HepG2 (cell line): ENCODE measurements around the gene TXNRD1.

Experiments
- BHLHE40 ChIP-seq: IDR thresholded peaks from 2 replicates; pipeline ENCODE4 v1.6.1; 2011; ENCODE audit warnings: low read length, improper control_type of control experiment
- BRF2 ChIP-seq: sonication (generic); formaldehyde crosslinking; IDR thresholded peaks from 2 replicates; pipeline ENCODE4 v1.8.1; 2022; ENCODE audit warnings: mild to moderate bottlenecking, missing genetic modification reagents
- CC2D1A ChIP-seq: sonication (generic); formaldehyde crosslinking; IDR thresholded peaks from 2 replicates; pipeline ENCODE4 v1.8.1; 2023; ENCODE audit warnings: mild to moderate bottlenecking, missing genetic modification reagents
- CTCF ChIP-seq: sonication (generic); formaldehyde crosslinking; IDR thresholded peaks from 2 replicates; pipeline ENCODE4 v1.5.0; 2020; ENCODE audit warnings: mild to moderate bottlenecking, missing genetic modification reagents, moderate library complexity
- FLYWCH1 ChIP-seq: sonication (generic); formaldehyde crosslinking; IDR thresholded peaks from 2 replicates; pipeline ENCODE4 v1.8.1; 2023; ENCODE audit warnings: mild to moderate bottlenecking, missing genetic modification reagents
- GTF2F1 ChIP-seq: fragments of 150-350 bp; IDR thresholded peaks from 2 replicates; pipeline ENCODE4 v1.6.1; 2014; ENCODE audit warnings: low read length
- HMG20A ChIP-seq: IDR thresholded peaks from 2 replicates; pipeline ENCODE4 v1.6.1; 2016; ENCODE audit warnings: borderline replicate concordance
- PHF5A ChIP-seq: IDR thresholded peaks from one replicate; pipeline ENCODE4 v1.6.1; 2018; ENCODE audit warnings: low read depth, missing genetic modification reagents; ENCODE audit not compliant: unreplicated experiment
- POLR2AphosphoS5 ChIP-seq: IDR thresholded peaks from 2 replicates; pipeline ENCODE4 v1.6.1; 2012; ENCODE audit warnings: low read depth, low read length
- ZNF296 ChIP-seq: sonication (generic); formaldehyde crosslinking; conservative IDR thresholded peaks from 2 replicates; pipeline ENCODE4 v1.5.0; 2020; ENCODE audit warnings: mild to moderate bottlenecking, missing genetic modification reagents
- ZNF460 ChIP-seq: sonication (generic); formaldehyde crosslinking; IDR thresholded peaks from 2 replicates; pipeline ENCODE4 v1.5.1; 2020; ENCODE audit warnings: missing genetic modification reagents, mild to moderate bottlenecking, borderline replicate concordance
- ZNF605 ChIP-seq: sonication (generic); formaldehyde crosslinking; IDR thresholded peaks from 2 replicates; pipeline ENCODE4 v1.8.0; 2022; ENCODE audit warnings: mild to moderate bottlenecking, missing genetic modification reagents
- ZNF691 ChIP-seq: sonication (generic); formaldehyde crosslinking; IDR thresholded peaks from 2 replicates; pipeline ENCODE4 v1.4.0; 2020; ENCODE audit warnings: missing genetic modification reagents, low read depth, mild to moderate bottlenecking, borderline replicate concordance
- ZNF770 ChIP-seq: sonication (generic); formaldehyde crosslinking; IDR thresholded peaks from 2 replicates; pipeline ENCODE4 v1.5.0; 2020; ENCODE audit warnings: mild to moderate bottlenecking, missing genetic modification reagents

GRCh38 chr12:104381731-104382480 is 166.3 kb downstream of the TXNRD1 start:
- no peak for TF ChIP-seq BRF2
- TF ChIP-seq ZNF296 (CRISPR knock-in tag) = no peak
- TF ChIP-seq FLYWCH1 (CRISPR knock-in tag) = no peak
- no peak for TF ChIP-seq POLR2AphosphoS5
- TF ChIP-seq CC2D1A = no peak
- TF ChIP-seq ZNF605 (CRISPR knock-in tag) = no peak
- no peak for TF ChIP-seq ZNF691 (CRISPR knock-in tag)
- TF ChIP-seq ZNF460 (CRISPR knock-in tag) = no peak
- no peak for TF ChIP-seq HMG20A (CRISPR knock-in tag)
- TF ChIP-seq CTCF (CRISPR knock-in tag) = peak; percentile 90
- TF ChIP-seq PHF5A (CRISPR knock-in tag) = no peak
- no peak for TF ChIP-seq BHLHE40
- no peak for TF ChIP-seq GTF2F1
- TF ChIP-seq ZNF770 (CRISPR knock-in tag) = no peak
